Testis (tissue), 2 donors: ENCODE results near the gene KCNAB1.

Source experiments
- POLR2A ChIP-seq: fragments of 450-650 bp; IDR thresholded peaks from one replicate; pipeline ENCODE4 v1.6.1; 2017; ENCODE audit warnings: antibody characterized with exemption, mild to moderate bottlenecking, moderate library complexity
- TF ChIP-seq, protein P1 (sequence below), 3 experiments: fragments of 450-650 bp in 2 of 3; fragments of 200-600 bp in 1 of 3; sonication (generic) in 1 of 3; IDR thresholded peaks; one replicate each; pipeline ENCODE4 v1.5.1; 2016 to 2019; ENCODE audit warnings: antibody characterized with exemption in 3 of 3, mild to moderate bottlenecking in 2 of 3, moderate library complexity in 1 of 3

DNA sequence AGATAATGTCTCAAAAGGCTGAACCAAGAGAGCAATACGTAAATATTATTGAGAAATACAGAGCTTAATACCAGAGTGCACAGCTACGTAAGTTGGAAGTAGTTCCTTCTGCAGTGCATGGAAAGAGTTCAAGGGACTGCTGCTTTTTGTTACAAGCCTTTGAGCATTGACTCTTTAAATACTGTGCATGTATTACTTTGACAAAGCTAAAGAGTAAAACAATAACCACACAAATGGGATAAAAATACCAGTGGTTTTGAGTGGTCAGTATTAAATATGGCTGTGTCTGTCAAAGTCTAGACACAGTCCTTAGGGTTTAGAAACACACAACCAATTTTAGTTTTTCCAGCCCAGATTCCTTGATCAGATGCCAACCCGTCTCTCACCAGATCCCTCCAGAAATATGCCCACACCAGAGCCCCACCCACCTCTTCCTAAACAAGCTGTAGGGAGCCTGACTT lies 372.5 kb downstream of the KCNAB1 start:
- TF ChIP-seq, protein P1, sequence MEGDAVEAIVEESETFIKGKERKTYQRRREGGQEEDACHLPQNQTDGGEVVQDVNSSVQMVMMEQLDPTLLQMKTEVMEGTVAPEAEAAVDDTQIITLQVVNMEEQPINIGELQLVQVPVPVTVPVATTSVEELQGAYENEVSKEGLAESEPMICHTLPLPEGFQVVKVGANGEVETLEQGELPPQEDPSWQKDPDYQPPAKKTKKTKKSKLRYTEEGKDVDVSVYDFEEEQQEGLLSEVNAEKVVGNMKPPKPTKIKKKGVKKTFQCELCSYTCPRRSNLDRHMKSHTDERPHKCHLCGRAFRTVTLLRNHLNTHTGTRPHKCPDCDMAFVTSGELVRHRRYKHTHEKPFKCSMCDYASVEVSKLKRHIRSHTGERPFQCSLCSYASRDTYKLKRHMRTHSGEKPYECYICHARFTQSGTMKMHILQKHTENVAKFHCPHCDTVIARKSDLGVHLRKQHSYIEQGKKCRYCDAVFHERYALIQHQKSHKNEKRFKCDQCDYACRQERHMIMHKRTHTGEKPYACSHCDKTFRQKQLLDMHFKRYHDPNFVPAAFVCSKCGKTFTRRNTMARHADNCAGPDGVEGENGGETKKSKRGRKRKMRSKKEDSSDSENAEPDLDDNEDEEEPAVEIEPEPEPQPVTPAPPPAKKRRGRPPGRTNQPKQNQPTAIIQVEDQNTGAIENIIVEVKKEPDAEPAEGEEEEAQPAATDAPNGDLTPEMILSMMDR (IDR thresholded peaks at IDR 0.05): no peak
- no peak for TF ChIP-seq POLR2A
